ENCODE measurements around the gene CAMKMT. TPM values are rescaled to one million over a fixed set of nuclear protein-coding genes. Genes with fewer than 3 reads are reported as not detected.

CAMKMT gene
- polyA plus RNA-seq, 3 donors: 4.7 to 7.8 (median 7.0) TPM

DNA sequence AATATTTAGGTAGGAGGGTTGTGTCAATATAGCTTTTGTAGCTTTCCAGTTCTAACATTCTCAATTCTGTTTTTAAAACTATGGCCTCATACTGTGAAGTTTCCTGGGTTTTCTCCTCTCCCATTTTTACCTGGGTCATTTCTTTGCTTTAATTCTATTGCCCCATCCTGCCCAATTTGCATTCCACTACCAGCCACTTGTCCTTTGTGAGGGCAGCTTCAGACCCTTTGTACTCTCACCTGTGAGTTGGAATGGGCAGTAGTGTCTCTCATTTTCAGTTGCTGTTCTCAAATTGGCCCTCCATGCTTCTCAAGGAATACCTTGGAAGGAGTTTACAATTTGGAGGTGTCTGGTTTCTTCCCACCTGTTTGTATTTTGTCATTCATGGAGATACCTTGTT is 108.4 kb downstream of the CAMKMT start:
- H3K36me3 ChIP-seq (replicated peaks in 1 of 2; ENCODE audit: control insufficient read depth in 1 of 2, insufficient read depth in 2 of 2, low read length in 2 of 2): no peaks in the 10 kb centered on the region
- intact Hi-C loops (cut with micrococcal nuclease): no loop called here
- TF ChIP-seq, protein P1, sequence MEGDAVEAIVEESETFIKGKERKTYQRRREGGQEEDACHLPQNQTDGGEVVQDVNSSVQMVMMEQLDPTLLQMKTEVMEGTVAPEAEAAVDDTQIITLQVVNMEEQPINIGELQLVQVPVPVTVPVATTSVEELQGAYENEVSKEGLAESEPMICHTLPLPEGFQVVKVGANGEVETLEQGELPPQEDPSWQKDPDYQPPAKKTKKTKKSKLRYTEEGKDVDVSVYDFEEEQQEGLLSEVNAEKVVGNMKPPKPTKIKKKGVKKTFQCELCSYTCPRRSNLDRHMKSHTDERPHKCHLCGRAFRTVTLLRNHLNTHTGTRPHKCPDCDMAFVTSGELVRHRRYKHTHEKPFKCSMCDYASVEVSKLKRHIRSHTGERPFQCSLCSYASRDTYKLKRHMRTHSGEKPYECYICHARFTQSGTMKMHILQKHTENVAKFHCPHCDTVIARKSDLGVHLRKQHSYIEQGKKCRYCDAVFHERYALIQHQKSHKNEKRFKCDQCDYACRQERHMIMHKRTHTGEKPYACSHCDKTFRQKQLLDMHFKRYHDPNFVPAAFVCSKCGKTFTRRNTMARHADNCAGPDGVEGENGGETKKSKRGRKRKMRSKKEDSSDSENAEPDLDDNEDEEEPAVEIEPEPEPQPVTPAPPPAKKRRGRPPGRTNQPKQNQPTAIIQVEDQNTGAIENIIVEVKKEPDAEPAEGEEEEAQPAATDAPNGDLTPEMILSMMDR (IDR thresholded peaks at IDR 0.05): no peak
- H3K4me2 ChIP-seq (replicated peaks; ENCODE audit: extremely low read depth, low read length, poor library complexity, severe bottlenecking): no peak overlapping the region
- H3K9ac ChIP-seq (ENCODE audit: insufficient read depth, low read length, poor library complexity, severe bottlenecking): no peak overlapping the region
- H3K9me3 ChIP-seq (replicated peaks in 1 of 2; ENCODE audit: control insufficient read depth in 1 of 2, insufficient read depth in 1 of 2, low read length in 2 of 2): peaks cover 0 to 5% of the 10 kb centered on the region in 2 donors
- no peak overlapping the region for H2AFZ ChIP-seq (ENCODE audit: insufficient read depth, low read depth, low read length, poor library complexity, severe bottlenecking)
- DNase-seq: no peak
- Mint-ChIP-seq H3K4me1 (no peaks in the 10 kb centered on the region), H3K27ac (no peak overlapping the region), H3K36me3 (no peaks in the 10 kb centered on the region), H3K27me3 (ENCODE audit: low read depth in 3 of 3) (peaks cover 0 to 6% (median 3%) of the 10 kb centered on the region in 3 donors), H3K9me3 (peaks cover 0 to 14% (median 6%) of the 10 kb centered on the region in 7 donors), H3K4me3 (no peak overlapping the region)
- H3K4me1 ChIP-seq (ENCODE audit: control insufficient read depth in 1 of 2, insufficient read depth in 2 of 2, low read length in 2 of 2): no peaks in the 10 kb centered on the region
- no peaks in the 10 kb centered on the region for H3K79me2 ChIP-seq (ENCODE audit: insufficient read depth, low read length)
- H3K27me3 ChIP-seq (ENCODE audit: control insufficient read depth in 2 of 2, insufficient read depth in 2 of 2, low read length in 2 of 2): no peaks in the 10 kb centered on the region
- H4K20me1 ChIP-seq (ENCODE audit: insufficient read depth, low read length): no peaks in the 10 kb centered on the region
- H3K27ac ChIP-seq (ENCODE audit: low read depth in 1 of 2, low read length in 2 of 2): no peak overlapping the region
- H3K4me3 ChIP-seq (replicated peaks in 1 of 3; ENCODE audit: low read depth in 2 of 3, low read length in 3 of 3): no peak overlapping the region

DNA sequence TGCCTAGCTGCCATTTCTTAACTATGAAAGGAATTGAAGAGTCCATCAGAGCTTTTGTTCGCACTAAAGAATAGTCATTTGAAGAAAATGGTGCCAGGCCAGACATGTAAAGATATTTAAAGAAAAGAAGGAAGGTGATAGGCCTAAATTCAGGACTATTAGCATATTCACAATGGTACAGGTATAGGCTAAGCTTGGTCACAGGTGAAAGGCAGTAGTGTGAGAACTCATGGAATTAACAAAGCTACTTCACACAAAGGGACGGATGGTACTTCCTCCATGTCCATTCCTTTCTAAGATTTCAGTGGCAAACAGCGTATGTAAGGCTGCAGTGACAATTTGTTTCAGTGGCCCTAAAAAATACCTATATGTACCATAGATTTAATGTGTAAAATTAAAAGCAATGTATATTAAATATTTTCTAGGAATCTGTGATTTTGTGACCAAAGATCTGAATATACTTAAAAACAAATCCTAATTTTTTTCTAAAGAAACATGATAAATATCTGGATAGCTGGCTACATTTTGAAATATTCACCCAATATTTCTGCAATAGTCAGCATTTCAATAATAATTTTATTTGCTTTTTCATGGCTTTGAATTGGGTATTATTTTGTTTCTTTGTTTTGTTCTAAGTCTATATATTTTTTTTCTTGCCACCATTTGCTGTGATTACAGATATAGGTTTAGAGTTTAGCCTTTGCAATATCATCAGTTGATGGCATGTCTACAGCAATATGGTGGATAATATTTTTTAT is 116.1 kb downstream of the CAMKMT start:
- Histone ChIP-seq H3K4me2 (replicated peaks; ENCODE audit: extremely low read depth, low read length, poor library complexity, severe bottlenecking) (no peak overlapping the region), H2AFZ (ENCODE audit: insufficient read depth, low read depth, low read length, poor library complexity, severe bottlenecking) (no peak overlapping the region), H3K79me2 (ENCODE audit: insufficient read depth, low read length) (no peaks in the 10 kb centered on the region), H3K9ac (ENCODE audit: insufficient read depth, low read length, poor library complexity, severe bottlenecking) (no peak overlapping the region), H3K27ac (ENCODE audit: low read depth in 1 of 2, low read length in 2 of 2) (no peak overlapping the region), H4K20me1 (ENCODE audit: insufficient read depth, low read length) (no peaks in the 10 kb centered on the region), H3K4me1 (ENCODE audit: control insufficient read depth in 1 of 2, insufficient read depth in 2 of 2, low read length in 2 of 2) (no peaks in the 10 kb centered on the region), H3K27me3 (ENCODE audit: control insufficient read depth in 2 of 2, insufficient read depth in 2 of 2, low read length in 2 of 2) (no peaks in the 10 kb centered on the region), H3K9me3 (replicated peaks in 1 of 2; ENCODE audit: control insufficient read depth in 1 of 2, insufficient read depth in 1 of 2, low read length in 2 of 2) (no peaks in the 10 kb centered on the region), H3K4me3 (replicated peaks in 1 of 3; ENCODE audit: low read depth in 2 of 3, low read length in 3 of 3) (no peak overlapping the region), H3K36me3 (replicated peaks in 1 of 2; ENCODE audit: control insufficient read depth in 1 of 2, insufficient read depth in 2 of 2, low read length in 2 of 2) (no peaks in the 10 kb centered on the region)
- H3K9me3 Mint-ChIP-seq: no peaks in the 10 kb centered on the region
- H3K4me1 Mint-ChIP-seq: no peaks in the 10 kb centered on the region
- DNase-seq: no peak
- H3K36me3 Mint-ChIP-seq: no peaks in the 10 kb centered on the region
- TF ChIP-seq, protein P1 (IDR thresholded peaks at IDR 0.05): no peak
- no peak overlapping the region for H3K4me3 Mint-ChIP-seq
- H3K27ac Mint-ChIP-seq: no peak overlapping the region
- no peaks in the 10 kb centered on the region for H3K27me3 Mint-ChIP-seq (ENCODE audit: low read depth in 3 of 3)
- intact Hi-C loops (cut with micrococcal nuclease): loop anchor here in 1 of 2 donors (5.0 kb wide), 1 partner anchor 479 kb away; no protein-coding TSS in a partner anchor
- no CpG with 5 or more reads among the region's 3 CpGs for WGBS (ENCODE audit: insufficient coverage)
